K562 (cell line): Measurements from ENCODE around the gene VEGFB. TPM values are rescaled to one million over a fixed set of nuclear protein-coding genes. Genes with fewer than 3 reads are reported as not detected.

Source experiments
- DNMT1 ChIP-seq: fragments of 450-650 bp; IDR thresholded peaks from 2 replicates; pipeline ENCODE4 v1.6.1; 2016; ENCODE audit warnings: antibody characterized with exemption, mild to moderate bottlenecking
- FOXM1 ChIP-seq, 2 experiments: fragments of 450-650 bp in 1 of 2; sonication (generic) in 1 of 2; formaldehyde crosslinking in 1 of 2; IDR thresholded peaks; 2 replicates each; pipeline versions ENCODE4 v1.6.1 to v1.9.0; 2017 to 2022; ENCODE audit warnings: low read depth in 2 of 2, mild to moderate bottlenecking in 2 of 2, missing genetic modification reagents in 1 of 2, moderate library complexity in 1 of 2
- GTF2F1 ChIP-seq: IDR thresholded peaks from 2 replicates; pipeline ENCODE4 v1.6.1; 2011; ENCODE audit warnings: low read depth, low read length, improper control_type of control experiment
- MTA2 ChIP-seq: fragments of 450-650 bp; IDR thresholded peaks from 2 replicates; pipeline ENCODE4 v1.6.1; 2016; ENCODE audit warnings: low read depth
- NR2C2 ChIP-seq, 2 experiments: fragments of 200-800 bp in 1 of 2; sonication (Bioruptor generic) in 1 of 2; sonication (generic) in 1 of 2; formaldehyde crosslinking in 1 of 2; IDR thresholded peaks; 2 replicates each; pipeline versions ENCODE4 v1.6.1 to v1.8.0; 2016 to 2022; ENCODE audit warnings: mild to moderate bottlenecking in 1 of 2, missing compliant biosample characterization in 1 of 2, missing genetic modification characterization in 1 of 2, missing genetic modification reagents in 1 of 2
- NUFIP1 ChIP-seq: fragments of 450-650 bp; IDR thresholded peaks from 2 replicates; pipeline ENCODE4 v1.6.1; 2018; ENCODE audit not compliant: partially characterized antibody
- RBM22 ChIP-seq: fragments of 200-400 bp; formaldehyde crosslinking; IDR thresholded peaks from 2 replicates; pipeline ENCODE4 v1.6.1; 2018; ENCODE audit warnings: low read length, low read depth; ENCODE audit not compliant: poor library complexity, severe bottlenecking
- RFX1 ChIP-seq: fragments of 450-650 bp; IDR thresholded peaks from 2 replicates; pipeline ENCODE4 v1.6.1; 2016; ENCODE audit warnings: mild to moderate bottlenecking, moderate library complexity
- SMARCA5 ChIP-seq: fragments of 450-650 bp; IDR thresholded peaks from 2 replicates; pipeline ENCODE4 v1.6.1; 2016
- SMARCC2 ChIP-seq: fragments of 450-650 bp; IDR thresholded peaks from 2 replicates; pipeline ENCODE4 v1.6.1; 2017; ENCODE audit warnings: antibody characterized with exemption, moderate library complexity, mild to moderate bottlenecking, low read depth
- TBP ChIP-seq: optimal IDR thresholded peaks from 2 replicates; pipeline ENCODE3; 2011; ENCODE audit warnings: low read depth, low read length, improper control_type of control experiment
- ZSCAN29 ChIP-seq: fragments of 450-650 bp; IDR thresholded peaks from 2 replicates; pipeline ENCODE4 v1.6.1; 2017
- polyA plus RNA-seq, 8 experiments: library from polyadenylated mRNA; depleted of rRNA in 4 of 8; stranded (reverse) in 5 of 8; unstranded in 3 of 8; fragments of >200 nt; fragmentation: Nextera tagmentation in 2 of 8; fragmentation: Illumina TruSeq in 1 of 8; extraction: Ambion mirVana in 2 of 8; extraction: Trizol in 1 of 8; gene quantifications; 2 replicates each; pipeline versions ENCODE4 v1.2.1 to v1.2.3, GENCODE V29; 2011 to 2014; ENCODE audit warnings: inconsistent platforms in 1 of 8, missing spikeins in 1 of 8
- total RNA-seq, 7 experiments: library from RNA; depleted of rRNA in 6 of 7; stranded (reverse); fragments of >200 nt in 6 of 7; fragmentation: Illumina TruSeq in 2 of 7; extraction: Trizol in 2 of 7; gene quantifications; 2 replicates each; pipeline versions ENCODE4 v1.2.1 to v1.2.3, GENCODE V29; 2011 to 2021; ENCODE audit warnings: low replicate concordance in 1 of 7
- TF ChIP-seq, protein P1 (sequence below): sonication (generic); formaldehyde crosslinking; IDR thresholded peaks from 2 replicates; pipeline ENCODE4 v1.9.0; 2022; ENCODE audit warnings: mild to moderate bottlenecking, missing genetic modification reagents
- TF ChIP-seq, protein P2 (sequence below): fragments of 450-650 bp; IDR thresholded peaks from one replicate; pipeline ENCODE4 v1.6.1; 2018; ENCODE audit warnings: mild to moderate bottlenecking, moderate library complexity; ENCODE audit not compliant: partially characterized antibody
- TF ChIP-seq, protein P3 (sequence below): fragments of 250-450 bp; sonication (Bioruptor Pico); IDR thresholded peaks from 2 replicates; pipeline ENCODE4 v1.5.0; 2021
- TF ChIP-seq, protein P4 (sequence below): sonication (generic); formaldehyde crosslinking; IDR thresholded peaks from 2 replicates; pipeline ENCODE4 v1.8.0; 2022; ENCODE audit warnings: missing genetic modification reagents, mild to moderate bottlenecking, borderline replicate concordance
- TF ChIP-seq, protein P5 (sequence below): fragments of 150-350 bp; IDR thresholded peaks from 2 replicates; pipeline ENCODE4 v1.6.1; 2014; ENCODE audit warnings: low read depth, mild to moderate bottlenecking, low read length, borderline replicate concordance
- TF ChIP-seq, protein P6 (sequence below): fragments of 450-650 bp; formaldehyde crosslinking; IDR thresholded peaks from 2 replicates; pipeline ENCODE4 v1.4.0; 2022; ENCODE audit warnings: mild to moderate bottlenecking, moderate library complexity

VEGFB gene
- total and polyA plus RNA-seq, 9 of the 15 experiments (the other 6 are each of a cell fraction or from before 2014, with no cell fraction given): 11.0 to 83.4 (median 25.7) TPM

DNA sequence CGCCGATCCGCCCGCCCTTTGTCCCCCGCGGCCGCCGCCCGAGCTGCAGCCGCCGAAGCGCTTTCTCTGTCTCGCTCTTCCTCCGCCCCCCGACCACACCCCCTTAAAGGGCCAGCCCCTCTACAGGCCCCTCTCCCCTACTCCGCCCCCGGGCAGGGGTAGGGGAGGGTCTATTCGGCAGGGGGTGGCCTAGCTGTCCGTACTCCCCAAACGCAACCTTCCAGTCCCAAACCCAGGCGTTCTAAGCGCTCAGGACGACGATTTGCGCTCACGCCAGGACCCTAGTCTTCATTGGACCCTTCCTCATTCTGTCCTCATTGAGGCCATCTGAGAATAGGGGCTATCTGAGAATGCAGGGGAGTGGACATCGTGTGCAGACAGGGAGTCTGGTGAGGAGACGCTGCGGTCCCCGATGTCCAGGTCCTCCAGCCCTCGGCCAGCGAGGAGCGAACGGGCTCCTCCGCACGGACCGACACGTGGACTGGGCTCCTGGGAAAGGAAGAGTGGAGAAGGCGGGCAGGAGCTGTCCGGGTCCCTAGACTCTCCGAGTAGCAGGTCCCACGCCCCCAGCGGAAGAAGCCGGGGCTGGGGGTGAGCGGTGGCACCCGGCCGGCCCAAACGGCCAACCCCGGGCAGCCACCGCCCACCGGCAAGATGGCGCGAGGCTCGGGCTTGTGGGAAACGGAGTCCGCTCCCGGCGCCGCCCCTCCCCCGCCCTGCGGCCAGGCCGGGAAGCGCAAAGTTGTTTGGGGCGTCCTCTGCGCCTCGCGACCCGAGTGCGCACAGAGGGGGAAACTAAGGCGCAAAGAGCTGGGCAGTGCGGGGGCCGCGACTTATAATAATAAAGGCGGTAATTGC, 12.7 kb downstream of the VEGFB start, which contains the start of gene PPP1R14B (continued):
- TF ChIP-seq GTF2F1 (no peak), RFX1 (no peak), FOXM1 (IDR thresholded peaks at IDR 0.05; ENCODE audit: low read depth) (peak; percentile 23; the same call in 1 of the 2 replicates), FOXM1 (CRISPR knock-in tag; IDR thresholded peaks at IDR 0.05; ENCODE audit: low read depth) (0 out of 2 replicates have a peak, but pooled peaks have one; percentile 48), NR2C2 (CRISPR knock-in tag; IDR thresholded peaks at IDR 0.05) (no peak), NR2C2 (tag; IDR thresholded peaks at IDR 0.05) (peak; percentile 86), ZSCAN29 (no peak), NUFIP1 (no peak), RBM22 (peak; percentile 54), MTA2 (no peak), TBP (peak; percentile 70), SMARCA5 (peak; percentile 91), DNMT1 (no peak), SMARCC2 (no peak)
- TF ChIP-seq, protein P1, sequence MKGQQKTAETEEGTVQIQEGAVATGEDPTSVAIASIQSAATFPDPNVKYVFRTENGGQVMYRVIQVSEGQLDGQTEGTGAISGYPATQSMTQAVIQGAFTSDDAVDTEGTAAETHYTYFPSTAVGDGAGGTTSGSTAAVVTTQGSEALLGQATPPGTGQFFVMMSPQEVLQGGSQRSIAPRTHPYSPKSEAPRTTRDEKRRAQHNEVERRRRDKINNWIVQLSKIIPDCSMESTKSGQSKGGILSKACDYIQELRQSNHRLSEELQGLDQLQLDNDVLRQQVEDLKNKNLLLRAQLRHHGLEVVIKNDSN (CRISPR knock-in tag): peak; percentile 69
- TF ChIP-seq, protein P2, sequence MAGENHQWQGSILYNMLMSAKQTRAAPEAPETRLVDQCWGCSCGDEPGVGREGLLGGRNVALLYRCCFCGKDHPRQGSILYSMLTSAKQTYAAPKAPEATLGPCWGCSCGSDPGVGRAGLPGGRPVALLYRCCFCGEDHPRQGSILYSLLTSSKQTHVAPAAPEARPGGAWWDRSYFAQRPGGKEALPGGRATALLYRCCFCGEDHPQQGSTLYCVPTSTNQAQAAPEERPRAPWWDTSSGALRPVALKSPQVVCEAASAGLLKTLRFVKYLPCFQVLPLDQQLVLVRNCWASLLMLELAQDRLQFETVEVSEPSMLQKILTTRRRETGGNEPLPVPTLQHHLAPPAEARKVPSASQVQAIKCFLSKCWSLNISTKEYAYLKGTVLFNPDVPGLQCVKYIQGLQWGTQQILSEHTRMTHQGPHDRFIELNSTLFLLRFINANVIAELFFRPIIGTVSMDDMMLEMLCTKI: no peak
- TF ChIP-seq, protein P3, sequence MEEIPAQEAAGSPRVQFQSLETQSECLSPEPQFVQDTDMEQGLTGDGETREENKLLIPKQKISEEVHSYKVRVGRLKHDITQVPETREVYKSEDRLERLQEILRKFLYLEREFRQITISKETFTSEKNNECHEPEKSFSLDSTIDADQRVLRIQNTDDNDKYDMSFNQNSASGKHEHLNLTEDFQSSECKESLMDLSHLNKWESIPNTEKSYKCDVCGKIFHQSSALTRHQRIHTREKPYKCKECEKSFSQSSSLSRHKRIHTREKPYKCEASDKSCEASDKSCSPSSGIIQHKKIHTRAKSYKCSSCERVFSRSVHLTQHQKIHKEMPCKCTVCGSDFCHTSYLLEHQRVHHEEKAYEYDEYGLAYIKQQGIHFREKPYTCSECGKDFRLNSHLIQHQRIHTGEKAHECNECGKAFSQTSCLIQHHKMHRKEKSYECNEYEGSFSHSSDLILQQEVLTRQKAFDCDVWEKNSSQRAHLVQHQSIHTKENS (CRISPR knock-in tag): no peak
- TF ChIP-seq, protein P4, sequence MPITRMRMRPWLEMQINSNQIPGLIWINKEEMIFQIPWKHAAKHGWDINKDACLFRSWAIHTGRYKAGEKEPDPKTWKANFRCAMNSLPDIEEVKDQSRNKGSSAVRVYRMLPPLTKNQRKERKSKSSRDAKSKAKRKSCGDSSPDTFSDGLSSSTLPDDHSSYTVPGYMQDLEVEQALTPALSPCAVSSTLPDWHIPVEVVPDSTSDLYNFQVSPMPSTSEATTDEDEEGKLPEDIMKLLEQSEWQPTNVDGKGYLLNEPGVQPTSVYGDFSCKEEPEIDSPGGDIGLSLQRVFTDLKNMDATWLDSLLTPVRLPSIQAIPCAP: no peak
- TF ChIP-seq, protein P5, sequence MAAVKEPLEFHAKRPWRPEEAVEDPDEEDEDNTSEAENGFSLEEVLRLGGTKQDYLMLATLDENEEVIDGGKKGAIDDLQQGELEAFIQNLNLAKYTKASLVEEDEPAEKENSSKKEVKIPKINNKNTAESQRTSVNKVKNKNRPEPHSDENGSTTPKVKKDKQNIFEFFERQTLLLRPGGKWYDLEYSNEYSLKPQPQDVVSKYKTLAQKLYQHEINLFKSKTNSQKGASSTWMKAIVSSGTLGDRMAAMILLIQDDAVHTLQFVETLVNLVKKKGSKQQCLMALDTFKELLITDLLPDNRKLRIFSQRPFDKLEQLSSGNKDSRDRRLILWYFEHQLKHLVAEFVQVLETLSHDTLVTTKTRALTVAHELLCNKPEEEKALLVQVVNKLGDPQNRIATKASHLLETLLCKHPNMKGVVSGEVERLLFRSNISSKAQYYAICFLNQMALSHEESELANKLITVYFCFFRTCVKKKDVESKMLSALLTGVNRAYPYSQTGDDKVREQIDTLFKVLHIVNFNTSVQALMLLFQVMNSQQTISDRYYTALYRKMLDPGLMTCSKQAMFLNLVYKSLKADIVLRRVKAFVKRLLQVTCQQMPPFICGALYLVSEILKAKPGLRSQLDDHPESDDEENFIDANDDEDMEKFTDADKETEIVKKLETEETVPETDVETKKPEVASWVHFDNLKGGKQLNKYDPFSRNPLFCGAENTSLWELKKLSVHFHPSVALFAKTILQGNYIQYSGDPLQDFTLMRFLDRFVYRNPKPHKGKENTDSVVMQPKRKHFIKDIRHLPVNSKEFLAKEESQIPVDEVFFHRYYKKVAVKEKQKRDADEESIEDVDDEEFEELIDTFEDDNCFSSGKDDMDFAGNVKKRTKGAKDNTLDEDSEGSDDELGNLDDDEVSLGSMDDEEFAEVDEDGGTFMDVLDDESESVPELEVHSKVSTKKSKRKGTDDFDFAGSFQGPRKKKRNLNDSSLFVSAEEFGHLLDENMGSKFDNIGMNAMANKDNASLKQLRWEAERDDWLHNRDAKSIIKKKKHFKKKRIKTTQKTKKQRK: no peak
- TF ChIP-seq, protein P6, sequence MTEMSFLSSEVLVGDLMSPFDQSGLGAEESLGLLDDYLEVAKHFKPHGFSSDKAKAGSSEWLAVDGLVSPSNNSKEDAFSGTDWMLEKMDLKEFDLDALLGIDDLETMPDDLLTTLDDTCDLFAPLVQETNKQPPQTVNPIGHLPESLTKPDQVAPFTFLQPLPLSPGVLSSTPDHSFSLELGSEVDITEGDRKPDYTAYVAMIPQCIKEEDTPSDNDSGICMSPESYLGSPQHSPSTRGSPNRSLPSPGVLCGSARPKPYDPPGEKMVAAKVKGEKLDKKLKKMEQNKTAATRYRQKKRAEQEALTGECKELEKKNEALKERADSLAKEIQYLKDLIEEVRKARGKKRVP (CRISPR knock-in tag): no peak
